ENCODE results near the gene PTGS1.

Gene PTGS1

GRCh38 chr9:122376796-122377195 is 6.0 kb downstream of the PTGS1 start:
- no peak for DNase-seq

DNA sequence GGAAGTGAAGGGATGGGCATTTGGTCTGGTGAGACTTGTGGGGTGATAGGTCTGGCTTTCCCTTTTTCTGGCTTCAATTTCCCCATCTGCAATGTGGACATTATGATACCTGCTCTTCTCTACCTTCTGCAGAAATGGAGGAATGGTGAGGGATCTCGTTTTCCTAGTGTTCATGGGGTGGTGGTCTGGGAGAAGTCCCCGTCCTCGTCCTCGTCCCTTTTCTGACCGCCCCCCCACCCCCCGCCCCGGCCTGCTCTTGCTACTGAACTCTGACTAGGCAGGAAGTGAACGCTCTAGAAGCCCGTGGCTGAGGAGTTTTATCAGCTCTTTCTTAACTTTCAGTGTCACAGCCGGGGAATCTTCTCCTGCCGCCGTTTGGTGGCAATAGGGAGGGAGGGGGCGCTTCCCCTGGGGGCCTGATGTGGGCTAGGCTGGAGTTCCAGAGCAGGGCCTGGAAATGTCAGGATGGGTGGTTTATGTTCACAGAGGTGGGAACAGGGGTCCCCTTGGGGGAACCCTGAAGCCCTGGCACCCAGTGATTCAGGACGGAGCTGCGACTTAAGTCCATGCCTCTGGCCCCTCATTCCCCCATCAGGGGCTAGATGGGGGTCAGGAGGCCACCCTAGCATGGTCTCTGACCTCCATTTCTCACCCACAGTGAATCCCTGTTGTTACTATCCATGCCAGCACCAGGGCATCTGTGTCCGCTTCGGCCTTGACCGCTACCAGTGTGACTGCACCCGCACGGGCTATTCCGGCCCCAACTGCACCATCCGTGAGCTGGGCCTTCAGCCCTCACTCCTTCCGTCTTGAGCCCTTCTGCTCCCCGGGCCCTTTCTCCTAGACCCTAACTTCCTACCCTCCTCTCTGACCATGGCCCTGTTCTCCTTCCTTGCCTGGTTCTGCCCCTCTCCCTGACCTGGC is 6.7 kb downstream of the PTGS1 start:
- no peak for DNase-seq

GRCh38 chr9:122378236-122378635 is 7.4 kb downstream of the PTGS1 start:
- DNase-seq, result no peak

- no peak for DNase-seq
Measured at GRCh38 chr9:122379340-122379739, 8.5 kb downstream of the PTGS1 start.

DNA sequence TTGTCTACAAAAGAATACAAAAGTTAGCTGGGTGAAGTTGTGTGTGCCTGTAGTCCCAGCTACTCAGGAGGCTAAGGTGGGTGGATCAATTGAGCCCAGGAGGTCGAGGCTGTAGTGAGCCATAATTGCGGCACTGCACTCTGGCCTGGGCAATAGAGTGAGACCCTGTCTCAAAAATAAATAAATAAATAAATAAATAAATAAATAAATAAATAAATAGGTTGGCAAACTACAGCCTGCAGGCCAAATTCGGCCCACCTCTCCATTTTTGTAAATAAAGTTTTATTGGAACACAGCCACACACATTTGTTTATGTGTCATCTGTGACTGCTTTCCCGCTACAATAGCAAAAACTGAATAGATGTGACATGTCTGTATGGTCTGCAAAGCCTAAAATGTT is 9.5 kb downstream of the PTGS1 start:
- DNase-seq, result no peak

- no peak for DNase-seq
Measured at GRCh38 chr9:122381206-122381950, 10.6 kb downstream of the PTGS1 start.

- DNase-seq, result no peak
Measured at GRCh38 chr9:122382901-122383850, 12.4 kb downstream of the PTGS1 start.

DNA sequence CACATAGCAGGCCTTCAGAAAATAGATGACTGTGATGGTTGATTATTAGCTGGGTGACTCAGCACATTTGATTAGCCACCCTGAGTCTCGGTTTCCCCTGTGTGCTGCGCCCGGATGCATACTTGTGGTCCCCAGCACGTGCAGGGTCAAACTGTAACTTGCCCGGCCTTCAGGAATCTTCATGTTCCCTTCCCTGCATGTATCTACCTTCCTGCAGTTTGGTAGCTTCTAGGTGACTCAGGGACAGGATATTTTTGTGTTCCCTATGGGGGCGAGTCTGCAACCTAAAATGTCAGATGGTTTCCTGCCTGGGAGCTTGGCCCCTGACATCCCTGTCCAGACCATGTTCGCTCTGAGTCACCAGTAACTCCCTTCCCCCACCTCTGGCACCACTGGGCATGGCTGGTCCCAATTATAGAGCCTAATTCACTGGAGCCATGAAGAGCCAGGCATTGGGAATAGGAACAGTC is 13.2 kb downstream of the PTGS1 start:
- DNase-seq, result no peak

- DNase-seq, result no peak
Measured at GRCh38 chr9:122386311-122386872, 15.6 kb downstream of the PTGS1 start.

DNA sequence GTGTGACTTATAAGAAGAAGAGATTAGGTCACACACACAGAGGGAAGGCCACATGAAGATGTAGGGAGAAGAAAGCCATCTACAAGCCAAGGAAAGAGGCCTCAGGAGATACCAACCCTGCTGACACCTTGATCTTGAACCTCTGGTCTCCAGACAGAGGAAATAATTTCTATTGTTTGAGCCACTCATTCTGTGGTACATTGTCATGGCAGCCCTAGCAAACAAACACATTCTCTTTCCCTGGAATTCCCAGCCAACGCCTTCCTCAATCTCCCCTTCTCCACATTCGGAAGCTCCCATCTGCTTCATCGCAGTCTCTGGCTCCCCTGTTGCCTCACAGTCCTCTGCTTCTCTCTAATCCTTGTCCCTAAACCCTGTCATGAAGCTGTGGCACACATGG is 16.7 kb downstream of the PTGS1 start:
- DNase-seq, result no peak

- DNase-seq, result no peak
Measured at GRCh38 chr9:122389195-122389594, 18.4 kb downstream of the PTGS1 start.

- DNase-seq, result peak; percentile 44
Measured at GRCh38 chr9:122389799-122390481, 19.1 kb downstream of the PTGS1 start.

DNA sequence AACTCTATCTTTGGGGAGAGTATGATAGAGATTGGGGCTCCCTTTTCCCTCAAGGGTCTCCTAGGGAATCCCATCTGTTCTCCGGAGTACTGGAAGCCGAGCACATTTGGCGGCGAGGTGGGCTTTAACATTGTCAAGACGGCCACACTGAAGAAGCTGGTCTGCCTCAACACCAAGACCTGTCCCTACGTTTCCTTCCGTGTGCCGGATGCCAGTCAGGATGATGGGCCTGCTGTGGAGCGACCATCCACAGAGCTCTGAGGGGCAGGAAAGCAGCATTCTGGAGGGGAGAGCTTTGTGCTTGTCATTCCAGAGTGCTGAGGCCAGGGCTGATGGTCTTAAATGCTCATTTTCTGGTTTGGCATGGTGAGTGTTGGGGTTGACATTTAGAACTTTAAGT is 21.5 kb downstream of the PTGS1 start:
- DNase-seq, result no peak

DNA sequence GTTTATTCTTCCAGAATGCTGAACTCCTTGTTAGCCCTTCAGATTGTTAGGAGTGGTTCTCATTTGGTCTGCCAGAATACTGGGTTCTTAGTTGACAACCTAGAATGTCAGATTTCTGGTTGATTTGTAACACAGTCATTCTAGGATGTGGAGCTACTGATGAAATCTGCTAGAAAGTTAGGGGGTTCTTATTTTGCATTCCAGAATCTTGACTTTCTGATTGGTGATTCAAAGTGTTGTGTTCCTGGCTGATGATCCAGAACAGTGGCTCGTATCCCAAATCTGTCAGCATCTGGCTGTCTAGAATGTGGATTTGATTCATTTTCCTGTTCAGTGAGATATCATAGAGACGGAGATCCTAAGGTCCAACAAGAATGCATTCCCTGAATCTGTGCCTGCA is 21.9 kb downstream of the PTGS1 start:
- DNase-seq, result no peak

- no peak for DNase-seq
Measured at GRCh38 chr9:122393284-122393983, 22.6 kb downstream of the PTGS1 start.

DNA sequence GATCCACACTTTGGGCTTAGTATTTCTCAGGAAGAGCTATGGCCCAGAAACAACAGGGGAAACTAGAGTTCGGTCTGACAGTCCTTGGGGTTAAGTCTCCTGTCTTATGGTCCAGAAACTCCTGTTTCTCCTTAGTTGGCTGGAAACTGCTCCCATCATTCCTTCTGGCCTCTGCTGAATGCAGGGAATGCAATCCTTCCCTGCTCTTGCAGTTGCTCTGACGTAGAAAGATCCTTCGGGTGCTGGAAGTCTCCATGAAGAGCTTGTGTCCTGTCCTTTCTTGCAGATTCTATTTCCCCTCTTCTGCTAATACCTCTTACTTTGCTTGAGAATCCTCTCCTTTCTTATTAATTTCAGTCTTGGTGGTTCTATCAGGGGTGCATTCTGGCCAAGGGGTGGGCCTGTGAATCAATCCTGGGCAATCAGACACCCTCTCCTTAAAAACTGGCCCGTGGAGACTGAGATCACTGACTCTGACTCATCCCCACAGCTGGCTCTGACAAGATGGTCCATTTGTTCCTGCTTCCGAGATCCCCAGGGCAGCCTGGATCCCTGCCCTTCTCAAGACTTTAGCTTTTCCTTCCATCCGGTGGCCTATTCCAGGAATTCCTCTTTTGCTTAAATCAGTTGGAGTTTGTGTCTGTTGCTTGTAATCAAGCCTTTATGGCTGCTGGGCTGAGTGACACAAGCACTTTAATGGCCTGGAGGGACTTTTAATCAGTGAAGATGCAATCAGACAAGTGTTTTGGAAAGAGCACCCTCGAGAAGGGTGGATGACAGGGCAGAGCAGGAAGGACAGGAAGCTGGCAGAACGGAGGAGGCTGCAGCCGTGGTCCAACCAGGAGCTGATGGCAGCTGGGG is 23.7 kb downstream of the PTGS1 start:
- DNase-seq, result no peak

DNA sequence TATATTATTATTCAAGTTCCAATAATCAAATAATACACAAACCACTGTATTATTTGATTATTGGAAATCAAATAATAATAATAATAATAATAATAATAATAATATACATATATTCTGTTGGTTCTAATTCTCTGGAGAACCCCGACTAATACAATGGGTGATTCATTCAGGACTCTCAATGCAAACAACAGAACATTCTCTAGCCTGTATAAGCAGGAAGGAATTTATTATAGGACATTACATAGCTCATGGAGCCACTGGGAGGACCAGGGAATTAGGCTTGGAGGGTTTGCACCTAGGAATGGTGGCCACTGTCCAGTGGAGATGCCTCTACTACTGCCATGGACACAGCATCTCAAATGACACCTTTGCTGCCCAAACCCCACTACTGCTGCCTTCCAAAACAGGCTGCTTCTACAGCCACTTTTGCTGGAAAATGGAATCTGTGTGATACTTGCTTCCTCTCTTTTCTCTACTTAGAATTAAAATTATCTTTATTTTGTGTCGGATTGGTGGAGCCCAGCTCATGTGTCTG is 25.9 kb downstream of the PTGS1 start:
- DNase-seq, result no peak

GRCh38 chr9:122397749-122398148 is 26.9 kb downstream of the PTGS1 start:
- no peak for DNase-seq

GRCh38 chr9:122398371-122398924 is 27.6 kb downstream of the PTGS1 start:
- no peak for DNase-seq

DNA sequence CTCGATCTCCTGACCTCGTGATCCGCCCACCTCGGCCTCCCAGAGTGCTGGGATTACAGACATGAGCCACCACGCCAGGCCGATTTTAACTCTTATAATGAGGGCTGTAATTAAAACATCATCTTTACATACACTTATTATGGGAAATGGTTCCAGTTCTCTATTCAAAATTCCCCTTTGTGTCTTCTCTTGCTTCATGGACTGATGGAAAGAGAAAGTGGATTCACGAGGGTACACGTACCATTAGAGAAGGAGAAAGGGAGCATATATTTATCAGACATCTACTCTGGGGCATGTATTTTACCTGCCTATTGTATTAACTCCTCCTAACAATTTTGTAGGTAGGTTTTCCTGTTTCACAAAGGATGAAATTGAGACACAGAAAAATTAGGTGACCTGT is 31.1 kb downstream of the PTGS1 start:
- DNase-seq, result no peak

Measured in KG1 (cell line).